Activated gamma-delta T cell (primary cell): Measurements from ENCODE around the gene SBK3.
"Not testable (repeated sequence)": the region's sequence is repeated elsewhere in the genome, so short reads cannot be mapped to it uniquely, and the experiment has no call there.

Experiments used
- DNase-seq: peaks from one replicate; lab custom pipeline; 2025; lab: John Stamatoyannopoulos, UW

Gene SBK3

DNA sequence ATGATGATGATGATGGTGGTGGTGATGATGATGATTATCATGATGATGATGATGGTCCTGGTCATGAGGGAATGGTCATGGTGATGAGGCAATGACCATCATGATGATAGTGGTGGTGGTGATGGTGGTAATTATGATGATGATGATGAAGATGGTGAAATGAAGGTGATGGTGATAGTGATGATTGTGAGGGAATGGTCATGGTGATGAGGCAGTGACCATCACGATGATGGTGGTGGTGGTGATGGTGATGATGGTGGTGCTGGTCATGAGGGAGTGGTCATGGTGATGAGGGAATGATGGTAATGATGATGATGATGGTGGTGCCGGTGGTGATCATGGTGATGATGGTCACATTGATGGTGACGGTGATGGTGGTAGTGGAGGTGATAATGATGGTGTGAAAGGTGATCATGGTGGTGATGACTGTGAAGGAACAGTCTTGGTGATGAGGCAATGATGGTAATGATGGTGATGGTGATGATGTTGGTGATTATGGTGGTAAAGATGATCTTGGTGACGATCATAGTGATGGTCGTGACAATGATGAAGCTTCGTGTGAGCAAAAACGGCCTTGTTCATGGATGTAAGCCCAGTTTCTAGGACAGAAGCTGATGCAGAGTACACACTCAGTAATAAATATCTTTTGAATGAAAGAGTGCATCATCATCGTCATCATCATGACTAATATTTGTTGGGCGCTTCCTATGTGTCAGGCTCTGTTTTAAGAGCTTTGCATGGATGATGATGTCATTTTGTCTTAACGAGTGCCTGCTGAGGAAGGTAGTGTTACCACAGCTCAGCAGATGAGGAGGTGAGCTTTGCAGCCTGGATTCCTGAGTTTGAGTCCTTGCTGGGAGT is 25.7 kb downstream of the SBK3 start:
- DNase-seq = no peak

DNA sequence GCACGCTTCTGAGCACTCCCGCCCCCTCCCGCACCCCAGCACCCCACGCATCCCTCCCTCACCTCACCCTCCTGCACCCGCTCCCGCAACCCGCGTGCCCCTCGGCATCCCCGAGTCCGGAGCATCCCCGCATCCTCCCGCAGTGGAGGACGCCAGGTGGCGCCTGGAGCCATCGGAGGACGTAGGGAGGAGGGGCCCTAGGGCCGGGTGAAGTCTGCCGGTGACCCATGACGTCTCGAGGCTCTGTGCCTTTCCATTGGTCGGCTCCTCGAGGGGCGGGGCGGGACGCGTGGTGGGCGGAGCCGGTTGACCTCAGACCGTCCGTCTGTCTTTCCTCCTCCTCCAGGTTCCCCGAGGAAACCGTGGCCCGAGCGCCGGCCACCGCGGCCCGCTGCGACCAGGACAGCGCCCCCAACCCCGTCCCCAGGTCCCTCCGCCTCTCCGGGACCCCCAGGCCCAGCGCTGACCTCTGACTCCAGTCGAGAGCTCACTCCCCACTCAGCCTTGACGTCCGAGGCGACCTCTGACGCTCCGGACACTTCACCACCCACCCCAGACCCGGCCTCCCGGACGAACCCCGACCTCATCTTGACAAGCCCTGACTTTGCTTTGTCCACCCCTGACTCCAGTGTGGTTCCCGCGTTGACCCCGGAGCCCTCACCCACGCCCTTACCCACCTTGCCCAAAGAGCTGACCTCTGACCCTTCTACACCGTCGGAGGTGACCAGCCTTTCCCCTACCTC is 28.3 kb downstream of the SBK3 start:
- peak; percentile 74 for DNase-seq

DNA sequence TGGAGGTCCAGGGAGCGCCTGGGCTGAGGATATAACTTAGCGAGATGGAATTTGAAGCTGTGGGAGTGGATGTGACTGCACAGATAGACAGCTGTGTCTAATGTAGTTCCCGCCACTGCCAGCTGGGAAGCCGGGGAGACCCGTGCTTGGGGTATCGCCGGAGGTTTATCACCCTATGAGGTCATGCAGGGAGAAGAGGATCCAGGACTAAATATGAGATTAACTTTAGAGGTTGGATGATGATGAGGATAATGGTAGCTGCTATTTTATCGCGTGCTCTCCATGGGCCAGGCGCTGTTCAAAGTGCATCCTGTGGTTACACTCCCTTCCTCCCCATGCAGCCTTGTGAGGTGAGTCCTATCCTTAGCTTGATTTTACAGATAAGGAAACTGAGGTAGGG is 37.2 kb downstream of the SBK3 start:
- DNase-seq = no peak

DNA sequence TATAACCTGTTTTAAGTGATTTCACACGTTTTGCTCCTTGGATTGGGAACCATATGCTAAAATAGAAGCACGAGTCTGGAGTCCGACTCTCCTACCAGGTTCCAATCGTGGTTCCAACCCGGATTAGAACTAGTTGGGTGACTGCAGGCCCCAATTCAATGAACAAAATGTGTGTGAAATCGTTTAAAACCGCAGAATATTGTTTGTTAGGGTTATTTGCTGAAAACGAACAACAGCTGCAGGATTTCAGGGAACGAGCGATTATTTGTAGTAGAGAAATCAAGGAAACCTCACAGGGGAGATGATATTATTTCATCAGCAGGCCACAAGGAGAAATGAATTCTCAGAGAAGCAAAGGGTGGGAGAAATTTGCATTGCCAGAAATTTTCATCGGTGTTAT is 40.4 kb downstream of the SBK3 start:
- no peak for DNase-seq

DNA sequence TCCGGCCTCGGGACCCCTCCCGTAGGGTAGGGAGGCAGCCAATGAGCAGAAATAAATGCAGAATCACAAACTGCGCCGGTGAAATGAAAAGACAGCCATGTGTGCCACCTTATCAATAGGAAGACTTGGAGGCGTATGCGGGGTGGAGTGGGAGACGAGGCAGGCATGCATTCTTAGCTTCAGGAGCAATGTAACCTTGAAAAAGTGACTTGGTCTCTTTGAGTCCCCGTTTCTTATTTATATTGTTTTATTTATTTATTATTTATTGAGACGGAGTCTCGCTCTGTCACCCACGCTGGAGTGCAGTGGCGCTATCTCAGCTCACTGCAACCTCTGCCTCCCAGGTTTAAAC is 41.1 kb downstream of the SBK3 start:
- DNase-seq = no peak

DNA sequence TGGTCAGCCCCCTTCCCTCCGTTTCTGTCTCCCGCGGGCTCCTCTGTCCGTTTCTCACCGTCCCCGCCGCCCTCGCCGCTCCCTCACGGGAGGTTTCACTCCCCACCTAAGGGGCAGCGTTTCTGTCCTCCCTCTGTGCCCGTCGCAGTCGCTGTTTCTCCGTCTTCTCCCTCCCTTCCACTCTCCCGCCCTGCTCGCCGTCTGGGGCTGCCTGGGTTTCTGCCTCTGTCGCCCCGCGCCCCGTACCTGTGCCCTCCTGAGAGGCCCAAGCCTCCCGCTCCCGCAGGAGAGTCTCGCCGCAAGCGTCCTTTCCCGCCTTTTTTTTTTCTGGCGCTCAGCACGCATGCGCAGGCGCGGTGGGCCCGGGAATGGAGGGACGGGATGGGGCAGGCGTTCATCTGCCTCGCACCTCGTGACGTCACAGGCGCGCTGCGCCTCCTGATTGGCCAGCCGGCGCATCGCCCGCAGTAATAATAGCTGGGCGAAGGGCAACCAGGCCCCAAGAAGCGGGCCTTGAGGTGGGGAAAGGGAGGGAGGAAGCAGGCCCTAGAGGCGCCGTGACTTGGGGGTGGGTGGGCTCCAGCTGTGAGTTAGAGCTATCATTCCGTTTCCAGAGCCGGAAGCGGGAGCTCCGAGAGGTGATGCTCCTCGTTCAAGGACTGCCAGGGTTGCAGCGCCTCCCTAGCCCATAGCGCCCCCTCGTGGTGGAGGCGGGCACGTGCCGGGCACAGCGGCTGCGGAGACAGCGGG is 41.7 kb downstream of the SBK3 start:
- DNase-seq = peak; percentile 83

DNA sequence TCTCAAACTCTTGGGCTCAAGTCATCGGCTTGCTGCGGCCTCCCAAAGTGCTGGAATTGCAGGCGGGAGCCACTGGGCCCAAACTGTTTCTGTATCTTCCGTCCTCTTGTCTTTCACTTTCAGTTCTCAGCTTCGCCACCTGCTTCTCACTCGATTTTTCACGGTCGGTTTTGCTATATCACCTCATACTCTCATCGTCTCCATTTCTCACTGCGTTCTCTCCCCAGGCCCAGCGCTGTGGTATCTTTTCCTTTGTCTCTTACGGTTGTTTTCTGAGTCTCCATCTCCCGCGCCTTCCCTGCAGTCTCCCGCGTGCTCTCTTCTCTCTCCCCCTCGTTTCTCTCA is 42.2 kb downstream of the SBK3 start:
- no peak for DNase-seq

DNA sequence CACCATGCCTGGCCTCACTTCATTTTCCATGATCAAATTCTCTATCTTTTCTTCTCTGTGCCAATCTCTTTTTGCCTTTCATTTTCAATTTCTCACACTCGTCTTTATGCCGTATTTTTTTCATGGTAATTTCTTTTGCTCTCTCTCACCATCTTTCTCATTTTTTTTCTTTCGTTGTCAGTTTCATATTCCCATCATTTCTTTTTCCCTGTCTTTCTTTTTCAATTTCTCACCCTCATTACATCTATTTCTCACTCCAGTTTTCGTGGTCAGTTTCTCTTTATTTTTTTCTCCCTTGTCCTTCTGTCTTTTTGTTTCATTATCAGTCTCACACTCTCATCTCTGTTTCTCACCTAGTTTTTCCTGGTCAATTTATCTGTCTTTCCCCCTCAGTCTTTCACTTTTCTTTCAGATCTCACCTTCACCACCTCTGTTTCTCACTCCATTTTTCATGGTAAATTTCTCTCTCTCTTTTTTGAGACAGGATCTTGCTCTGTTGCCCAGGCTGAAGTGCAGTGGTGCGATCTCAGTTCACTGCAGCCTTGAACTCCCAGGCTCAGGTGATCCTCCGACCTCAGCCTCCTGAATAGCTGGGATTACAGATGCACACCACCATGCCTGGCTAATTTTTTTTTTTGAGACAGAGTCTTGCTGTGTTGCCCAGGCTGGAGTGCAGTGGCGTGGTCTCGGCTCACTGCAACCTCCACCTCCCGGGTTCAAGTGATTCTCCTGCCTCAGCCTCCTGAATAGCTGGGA is 43.0 kb downstream of the SBK3 start:
- no peak for DNase-seq

DNA sequence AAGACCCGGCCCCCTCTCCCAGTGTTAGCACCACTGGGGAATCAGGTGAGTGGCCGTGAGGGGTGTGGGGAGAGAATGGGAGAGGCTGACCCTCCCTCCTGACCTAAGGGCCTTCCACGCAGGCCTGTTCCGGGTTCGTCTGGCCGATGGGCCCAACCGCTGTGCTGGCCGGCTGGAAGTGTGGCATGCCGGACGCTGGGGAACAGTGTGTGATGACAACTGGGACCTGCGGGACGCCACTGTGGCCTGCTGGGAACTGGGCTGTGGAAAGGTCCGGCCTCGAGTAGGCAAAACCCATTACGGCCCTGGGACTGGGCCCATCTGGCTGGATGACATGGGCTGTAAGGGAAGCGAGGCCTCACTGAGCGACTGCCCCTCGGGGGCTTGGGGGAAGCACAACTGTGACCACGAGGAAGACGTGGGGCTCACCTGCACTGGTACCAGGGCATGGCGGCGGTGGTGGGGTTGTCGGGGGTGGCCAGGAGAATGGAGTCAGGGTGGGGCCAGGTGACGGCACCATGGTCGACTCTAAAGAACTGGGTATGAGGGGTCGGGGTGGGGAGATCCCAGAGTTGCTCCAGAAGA is 44.9 kb downstream of the SBK3 start:
- no peak for DNase-seq

DNA sequence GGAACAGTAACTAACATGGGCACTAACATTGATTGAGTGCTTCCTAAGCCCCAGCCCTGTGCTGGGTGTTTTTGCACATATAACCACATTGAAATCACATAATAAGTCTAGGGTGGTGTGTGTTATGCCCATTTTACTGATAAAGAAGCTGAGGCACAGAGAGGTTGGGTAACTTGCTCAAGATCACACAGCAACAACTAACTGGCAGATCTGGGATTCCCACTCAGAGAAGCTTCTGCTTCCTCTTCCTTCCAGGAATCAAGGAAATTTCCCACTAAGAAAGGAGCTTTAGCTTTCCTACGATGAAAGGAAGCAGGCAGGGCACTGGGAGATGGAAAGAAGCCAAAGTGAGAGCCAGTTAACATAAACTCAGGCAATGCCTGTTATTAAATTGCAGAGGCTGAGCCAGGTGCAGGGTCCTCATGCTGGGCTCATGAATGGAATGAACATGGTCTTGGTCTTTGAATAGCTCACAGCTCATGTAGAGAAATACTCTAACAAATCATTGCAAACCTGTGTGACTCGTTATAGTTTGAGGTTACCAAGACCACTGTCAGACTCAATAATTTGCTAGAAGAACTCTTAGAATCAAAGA is 47.0 kb downstream of the SBK3 start:
- no peak for DNase-seq

DNA sequence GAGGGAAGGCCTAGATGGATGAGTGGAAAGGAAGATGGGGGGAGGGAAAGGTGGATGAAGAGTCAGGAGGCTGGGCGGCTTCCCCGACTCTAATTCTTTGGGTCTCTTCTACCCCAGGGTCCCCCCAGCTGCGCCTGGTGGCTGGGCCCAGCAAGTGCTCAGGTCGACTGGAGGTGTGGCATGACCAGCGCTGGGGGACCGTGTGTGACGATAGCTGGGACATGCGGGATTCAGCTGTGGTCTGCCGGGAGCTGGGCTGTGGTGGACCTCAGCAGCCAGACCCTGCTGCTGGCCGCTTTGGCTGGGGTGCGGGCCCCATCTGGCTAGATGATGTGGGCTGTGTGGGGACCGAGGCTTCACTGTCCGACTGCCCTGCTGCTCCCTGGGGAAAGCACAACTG is 47.6 kb downstream of the SBK3 start:
- DNase-seq = no peak

DNA sequence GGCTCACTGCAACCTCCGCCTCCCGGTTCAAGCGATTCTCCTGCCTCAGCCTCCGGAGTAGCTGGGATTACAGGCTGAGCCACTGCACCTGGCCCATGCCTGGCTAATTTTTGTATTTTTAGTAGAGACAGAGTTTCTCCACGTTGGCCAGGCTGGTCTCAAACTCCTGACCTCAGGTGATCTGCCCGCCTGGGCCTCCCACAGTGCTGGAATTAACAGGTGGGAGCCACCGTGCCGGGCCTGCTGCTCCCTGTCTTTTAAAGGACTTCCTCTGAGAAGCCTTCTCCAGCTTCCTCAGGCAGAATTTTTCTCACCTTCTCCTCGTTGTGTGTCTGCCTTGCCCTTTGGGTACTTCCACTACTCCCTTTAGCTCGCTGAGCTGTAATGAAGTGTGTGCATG is 48.5 kb downstream of the SBK3 start:
- DNase-seq = not testable (repeated sequence)

DNA sequence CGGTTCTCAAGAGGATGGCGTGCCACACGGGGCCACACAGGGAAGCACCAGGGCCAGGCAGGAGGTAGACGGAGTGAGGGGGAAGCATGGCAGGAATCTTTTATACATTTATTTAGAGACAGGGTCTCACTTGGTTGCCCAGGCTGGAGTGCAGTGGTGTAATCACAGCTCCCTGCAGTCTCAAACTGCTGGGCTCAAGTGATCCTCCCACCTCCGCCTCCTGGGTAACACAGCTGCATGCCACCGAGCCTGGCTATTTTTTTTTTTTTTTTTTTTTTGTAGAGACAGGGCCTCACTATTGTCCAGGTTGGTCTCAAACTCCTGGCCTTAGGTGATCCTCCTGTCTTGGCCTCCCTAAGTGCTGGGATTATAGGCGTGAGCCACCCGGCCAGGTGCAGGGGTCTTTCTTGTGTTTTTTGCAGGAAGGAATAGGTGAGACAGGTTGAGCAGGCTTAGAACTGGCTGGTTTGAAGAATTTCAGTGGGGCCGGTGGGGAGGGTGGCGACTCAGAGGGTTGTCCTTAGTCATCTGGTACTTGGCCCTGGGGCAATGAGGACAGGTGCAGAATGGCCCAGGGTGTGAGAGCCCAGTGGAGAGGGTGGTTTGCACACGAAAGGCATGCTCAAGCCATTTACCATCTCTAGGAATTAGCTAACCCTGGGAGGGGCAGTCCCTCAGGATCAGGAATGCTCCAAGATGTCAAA is 49.5 kb downstream of the SBK3 start:
- DNase-seq = no peak

DNA sequence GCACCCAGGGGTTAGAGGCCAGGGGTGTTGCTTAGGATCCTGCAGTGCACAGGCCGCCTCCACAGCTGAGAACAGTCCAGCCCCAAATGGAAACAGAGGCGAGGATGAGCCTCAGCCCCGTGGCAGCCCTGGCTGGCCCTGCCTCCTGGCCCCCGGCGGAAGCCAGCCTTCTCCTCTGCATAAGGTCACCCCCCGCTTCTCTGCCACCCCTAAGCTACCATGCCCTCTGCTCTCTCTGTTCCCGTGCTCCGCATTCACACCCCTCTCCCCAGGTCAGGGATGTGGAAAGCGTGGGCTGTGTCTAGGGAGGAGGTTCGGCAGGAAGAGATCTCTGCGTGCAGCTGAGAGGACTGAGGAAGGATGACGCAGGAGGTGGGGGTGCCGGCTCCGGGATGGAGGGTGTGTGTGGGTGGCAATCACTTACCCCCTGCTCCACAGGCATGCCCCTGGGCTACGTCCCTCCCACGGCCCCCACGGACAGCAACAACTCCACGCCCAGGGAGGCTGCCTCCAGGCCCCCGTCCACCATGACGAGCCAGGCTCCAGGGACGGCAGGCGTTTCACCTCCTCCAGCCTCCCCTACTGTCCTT is 51.1 kb downstream of the SBK3 start:
- no peak for DNase-seq

DNA sequence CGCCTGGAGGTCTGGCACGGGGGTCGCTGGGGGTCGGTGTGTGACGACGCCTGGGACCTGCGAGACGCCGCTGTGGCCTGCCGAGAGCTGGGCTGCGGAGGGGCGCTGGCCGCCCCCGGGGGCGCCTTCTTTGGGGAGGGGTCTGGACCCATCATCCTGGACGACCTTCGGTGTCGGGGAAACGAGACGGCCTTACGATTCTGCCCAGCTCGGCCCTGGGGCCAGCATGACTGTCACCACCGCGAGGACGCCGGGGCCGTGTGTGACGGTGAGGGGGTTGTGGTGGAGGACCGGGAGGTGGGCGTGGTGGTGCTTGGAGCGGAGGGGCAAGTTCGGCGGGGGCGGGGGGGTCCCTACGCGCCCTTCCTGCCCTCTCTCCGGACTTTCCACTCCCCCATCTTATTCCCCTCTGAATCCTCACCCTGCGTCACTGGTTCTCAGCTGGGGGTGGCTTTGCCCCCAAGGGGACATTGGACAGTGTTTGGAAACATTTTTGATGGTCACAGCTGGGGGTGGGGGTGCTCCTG is 51.6 kb downstream of the SBK3 start:
- DNase-seq = no peak

DNA sequence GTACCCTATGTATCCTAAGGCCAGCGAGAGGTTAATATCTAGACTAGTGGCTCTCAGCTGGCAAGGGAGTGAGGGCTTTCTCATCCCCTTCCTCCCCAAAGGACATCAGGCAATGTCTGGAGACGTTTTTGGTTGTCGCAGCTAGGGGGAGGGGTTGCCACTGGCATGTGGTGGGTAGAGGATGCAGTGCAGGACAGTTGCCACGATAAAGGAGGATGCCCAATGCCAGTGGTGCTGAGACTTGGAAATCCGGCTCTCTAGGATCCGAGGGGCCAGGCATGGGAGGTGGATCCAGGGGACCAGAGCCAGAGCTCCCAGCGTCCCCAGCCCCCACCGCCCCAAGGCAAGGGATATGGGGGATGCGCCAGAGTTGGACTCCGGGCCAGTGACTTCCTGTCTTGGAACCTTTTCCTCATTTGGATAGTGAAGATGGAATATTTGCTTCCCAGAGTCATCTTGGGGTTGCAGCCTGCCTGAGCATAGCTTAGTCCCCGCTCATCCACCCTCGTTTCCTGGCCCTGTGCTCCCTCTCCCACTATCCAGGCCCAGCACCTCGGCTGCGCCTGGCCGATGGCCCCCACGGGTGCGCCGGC is 52.2 kb downstream of the SBK3 start:
- DNase-seq = no peak

DNA sequence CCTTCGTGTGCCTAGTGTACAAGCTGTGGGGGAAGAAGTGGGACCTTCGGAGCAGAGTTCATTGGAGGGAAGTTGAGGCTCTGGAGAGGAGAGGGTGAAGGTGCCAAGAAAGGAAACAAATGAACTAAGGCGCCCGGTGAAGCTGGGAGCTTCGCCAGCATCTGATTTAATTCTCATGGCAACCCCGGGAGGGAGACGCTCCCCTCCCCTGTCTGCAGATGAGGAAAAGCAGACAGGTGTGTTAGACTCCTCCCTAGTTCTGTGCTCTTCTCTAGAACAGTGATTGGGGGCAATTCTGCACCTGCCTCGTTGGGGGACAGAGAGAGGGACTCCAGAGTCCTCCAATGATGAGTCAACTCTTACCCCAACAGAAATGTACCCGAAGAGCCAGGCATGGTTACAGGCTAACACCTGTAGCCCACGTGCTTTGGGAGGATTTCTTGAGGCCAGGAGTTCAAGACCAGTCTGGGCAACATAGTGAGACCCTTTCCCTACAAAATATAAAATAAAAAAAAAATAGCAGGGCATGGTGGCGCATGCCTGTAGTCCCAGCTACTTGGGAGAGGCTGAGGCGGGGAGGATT is 52.9 kb downstream of the SBK3 start:
- DNase-seq = no peak

DNA sequence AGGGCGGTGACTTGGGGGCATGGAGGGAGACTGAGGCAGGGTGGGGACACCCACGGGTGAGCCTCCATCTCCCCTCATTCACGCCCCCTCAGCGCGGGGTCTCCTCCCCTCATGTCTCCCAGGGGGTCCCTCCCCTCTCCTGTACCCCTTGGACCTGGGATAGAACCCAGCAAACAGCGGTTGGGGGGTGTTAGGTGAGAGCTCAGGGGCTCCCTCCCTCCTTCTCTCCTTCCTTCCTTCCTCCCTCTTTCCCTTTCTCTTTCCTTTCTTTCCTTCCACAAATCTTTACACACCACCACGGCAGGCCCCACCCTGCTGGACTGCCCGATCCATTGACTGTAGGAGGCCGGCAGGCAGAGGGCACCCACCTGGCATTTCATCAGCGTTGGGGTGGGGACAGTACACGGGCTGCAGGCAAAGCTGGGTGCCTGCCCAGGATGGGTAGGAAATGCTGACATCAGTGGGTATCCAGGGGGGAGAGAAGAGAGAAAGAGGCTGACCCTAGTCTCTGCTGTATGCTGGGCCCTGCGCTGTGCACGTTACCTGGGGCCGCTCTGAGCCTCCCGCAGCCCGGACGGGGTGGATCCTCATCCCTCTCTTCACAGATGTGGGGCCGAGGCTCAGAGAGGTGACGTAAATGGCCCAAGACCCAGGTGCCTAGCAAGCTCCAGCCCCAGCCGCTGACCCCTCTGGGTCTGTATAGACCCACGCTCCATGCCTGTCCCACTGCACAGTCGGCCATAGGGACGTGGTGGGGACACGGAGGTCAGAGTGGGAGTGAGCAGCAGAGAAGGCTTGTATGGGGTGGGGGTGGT is 53.6 kb downstream of the SBK3 start:
- DNase-seq = no peak
